H1 (cell line): ENCODE results near the gene C2orf42. TPM values are rescaled to one million over a fixed set of nuclear protein-coding genes. Genes with fewer than 3 reads are reported as not detected.

Experiments
- CTCF ChIA-PET: fragments of 300-600 bp; sonication (Branson Sonifier 250); formaldehyde crosslinking; loops from one replicate; lab custom pipeline; 2021; ENCODE audit not compliant: partially characterized antibody; lab: Charles Lee
- POLR2A ChIA-PET: fragments of 300-600 bp; sonication (Branson Sonifier 250); formaldehyde crosslinking; loops from one replicate; lab custom pipeline; 2021; ENCODE audit warnings: inconsistent platforms; ENCODE audit not compliant: partially characterized antibody; lab: Charles Lee
- DNase-seq, 2 experiments: peaks; one replicate each; pipeline versions ENCODE4 v3.0.0 to v3.0.0-alpha.2; 2010 to 2022; ENCODE audit warnings: low spot score in 2 of 2, low read depth in 1 of 2, mixed read lengths in 1 of 2
- FAIRE-seq: peaks from 2 replicates; lab custom pipeline; 2011; peaks lifted over from hg19 to GRCh38; lab: Jason Lieb, UNC
- H2AFZ ChIP-seq: 2 replicates; pipeline ENCODE4 v1.8.1; 2012; ENCODE audit warnings: low read length, inconsistent platforms
- H2AK5ac ChIP-seq: 2 replicates; pipeline ENCODE4 v1.6.1; 2013; ENCODE audit warnings: low read depth, low read length
- H2BK120ac ChIP-seq: replicated peaks from 2 replicates; pipeline ENCODE3; 2013; ENCODE audit warnings: low read depth, low read length, inconsistent platforms
- H2BK12ac ChIP-seq: 2 replicates; pipeline ENCODE4 v1.6.1; 2013; ENCODE audit warnings: low read depth, low read length
- H2BK15ac ChIP-seq: 2 replicates; pipeline ENCODE4 v1.6.1; 2013; ENCODE audit warnings: low read length
- H2BK20ac ChIP-seq: 2 replicates; pipeline ENCODE4 v1.6.1; 2013; ENCODE audit warnings: low read length
- H2BK5ac ChIP-seq: 2 replicates; pipeline ENCODE4 v1.6.1; 2013; ENCODE audit warnings: low read depth, low read length
- H3K14ac ChIP-seq: 2 replicates; pipeline ENCODE4 v1.6.1; 2013; ENCODE audit warnings: inconsistent platforms; ENCODE audit not compliant: insufficient read length
- H3K18ac ChIP-seq: 2 replicates; pipeline ENCODE4 v1.6.1; 2013; ENCODE audit warnings: low read length; ENCODE audit errors: extremely low read depth
- H3K23ac ChIP-seq: 2 replicates; pipeline ENCODE4 v1.6.1; 2013; ENCODE audit warnings: inconsistent platforms; ENCODE audit not compliant: insufficient read length
- H3K23me2 ChIP-seq: 2 replicates; pipeline ENCODE4 v1.6.1; 2013; ENCODE audit warnings: low read depth, low read length
- H3K27ac ChIP-seq: 2 replicates; pipeline ENCODE4 v1.6.1; 2011; ENCODE audit warnings: low read depth, low read length, inconsistent platforms
- H3K27me3 ChIP-seq, 4 experiments: replicated peaks in 1 of 4; 1 replicate in 1 of 4; 2 replicates in 3 of 4; pipeline versions ENCODE4 v1.6.1 to v1.8.1; 2011 to 2013; ENCODE audit warnings: low read length in 3 of 4, mild to moderate bottlenecking in 3 of 4, inconsistent platforms in 2 of 4, mixed read lengths in 2 of 4, moderate library complexity in 1 of 4; ENCODE audit not compliant: control insufficient read depth in 3 of 4, insufficient read depth in 3 of 4; ENCODE audit errors: extremely low read depth in 1 of 4
- H3K36me3 ChIP-seq, 4 experiments: 2 replicates each; pipeline versions ENCODE4 v1.6.1 to v1.8.1; 2011 to 2013; ENCODE audit warnings: mild to moderate bottlenecking in 4 of 4, low read length in 3 of 4, moderate library complexity in 2 of 4, control low read depth in 1 of 4, inconsistent platforms in 1 of 4; ENCODE audit not compliant: insufficient read depth in 4 of 4, control insufficient read depth in 2 of 4
- H3K4ac ChIP-seq: replicated peaks from 2 replicates; pipeline ENCODE3; 2013; ENCODE audit warnings: low read length, low read depth, mixed read lengths, inconsistent platforms; ENCODE audit not compliant: insufficient read length
- H3K4me1 ChIP-seq, 4 experiments: replicated peaks in 1 of 4; 1 replicate in 1 of 4; 2 replicates in 3 of 4; pipeline versions ENCODE4 v1.6.1 to v1.8.1; 2011 to 2013; ENCODE audit warnings: low read length in 3 of 4, inconsistent platforms in 2 of 4, mixed read lengths in 1 of 4; ENCODE audit not compliant: insufficient read depth in 4 of 4, control insufficient read depth in 3 of 4
- H3K4me2 ChIP-seq, 2 experiments: 2 replicates each; pipeline versions ENCODE4 v1.6.1 to v1.8.1; 2011 to 2013; ENCODE audit warnings: low read depth in 2 of 2, low read length in 2 of 2, control low read depth in 1 of 2, inconsistent platforms in 1 of 2, mild to moderate bottlenecking in 1 of 2; ENCODE audit not compliant: insufficient read depth in 1 of 2
- H3K4me3 ChIP-seq, 4 experiments: fragments of 200-600, 300-600 bp in 1 of 4; sonication (generic), shearing (Covaris generic), sonication (Bioruptor Twin) in 1 of 4; 2 replicates each; pipeline versions ENCODE4 v1.5.1 to v1.8.1; 2011 to 2016; ENCODE audit warnings: low read length in 4 of 4, low read depth in 3 of 4, control low read depth in 2 of 4, inconsistent platforms in 2 of 4, mild to moderate bottlenecking in 2 of 4, mixed read lengths in 1 of 4, moderate library complexity in 1 of 4; ENCODE audit not compliant: insufficient read depth in 2 of 4; ENCODE audit errors: extremely low read depth in 1 of 4
- H3K56ac ChIP-seq: replicated peaks from 2 replicates; pipeline ENCODE3; 2013; ENCODE audit warnings: low read depth, mild to moderate bottlenecking, mixed read lengths, low read length, inconsistent platforms; ENCODE audit not compliant: insufficient read length
- H3K79me1 ChIP-seq: 2 replicates; pipeline ENCODE4 v1.6.1; 2013; ENCODE audit warnings: low read depth, low read length, control low read depth
- H3K79me2 ChIP-seq, 2 experiments: 2 replicates each; pipeline versions ENCODE4 v1.6.1 to v1.8.1; 2012 to 2013; ENCODE audit warnings: low read length in 2 of 2, mild to moderate bottlenecking in 2 of 2, inconsistent platforms in 1 of 2; ENCODE audit not compliant: insufficient read depth in 2 of 2, control insufficient read depth in 1 of 2
- H3K9ac ChIP-seq, 4 experiments: replicated peaks in 1 of 4; 1 replicate in 1 of 4; 2 replicates in 3 of 4; pipeline versions ENCODE4 v1.6.1 to v1.8.1; 2011 to 2013; ENCODE audit warnings: low read depth in 3 of 4, low read length in 3 of 4, control low read depth in 2 of 4, mild to moderate bottlenecking in 2 of 4, moderate library complexity in 2 of 4, inconsistent platforms in 1 of 4; ENCODE audit errors: extremely low read depth in 1 of 4
- H3K9me3 ChIP-seq, 2 experiments: 2 replicates each; pipeline versions ENCODE4 v1.6.1 to v1.8.1; 2012 to 2013; ENCODE audit warnings: mild to moderate bottlenecking in 2 of 2, moderate library complexity in 2 of 2, control low read depth in 1 of 2, inconsistent platforms in 1 of 2, low read depth in 1 of 2, low read length in 1 of 2, mixed read lengths in 1 of 2; ENCODE audit not compliant: insufficient read depth in 2 of 2
- H4K20me1 ChIP-seq, 2 experiments: replicated peaks in 1 of 2; 2 replicates each; pipeline versions ENCODE3 to v1.8.1; 2011 to 2013; ENCODE audit warnings: inconsistent platforms in 2 of 2, low read length in 2 of 2, mild to moderate bottlenecking in 1 of 2; ENCODE audit not compliant: insufficient read depth in 2 of 2, control insufficient read depth in 1 of 2
- H4K5ac ChIP-seq: 2 replicates; pipeline ENCODE4 v1.6.1; 2013; ENCODE audit warnings: low read length, low read depth, mixed read lengths, inconsistent platforms; ENCODE audit not compliant: insufficient read length
- H4K8ac ChIP-seq: 2 replicates; pipeline ENCODE4 v1.8.0; 2013; ENCODE audit warnings: mild to moderate bottlenecking, moderate library complexity, low read length, inconsistent platforms; ENCODE audit not compliant: insufficient read depth; ENCODE audit errors: extremely low read depth
- H4K91ac ChIP-seq: replicated peaks from 2 replicates; pipeline ENCODE3; 2013; ENCODE audit warnings: low read length, mixed read lengths, inconsistent platforms; ENCODE audit not compliant: insufficient read length
- ASH2L ChIP-seq: fragments of 200-600, 300-600 bp; sonication (generic); IDR thresholded peaks from one replicate; pipeline ENCODE4 v1.7.1; 2017; ENCODE audit warnings: low read length
- BACH1 ChIP-seq: IDR thresholded peaks from 2 replicates; pipeline ENCODE4 v1.6.1; 2012; ENCODE audit warnings: low read length, improper control_type of control experiment
- CHD1 ChIP-seq: IDR thresholded peaks from 2 replicates; pipeline ENCODE4 v1.6.1; 2012; ENCODE audit warnings: low read depth, low read length, improper control_type of control experiment
- EP300 ChIP-seq, 2 experiments: IDR thresholded peaks; 1 replicate in 1 of 2; 2 replicates in 1 of 2; pipeline ENCODE4 v1.6.1; 2011 to 2012; ENCODE audit warnings: low read depth in 2 of 2, low read length in 2 of 2, mild to moderate bottlenecking in 2 of 2, borderline replicate concordance in 1 of 2, inconsistent platforms in 1 of 2, moderate library complexity in 1 of 2
- EZH2 ChIP-seq: fragments of 200-600 bp; sonication (generic); IDR thresholded peaks from 2 replicates; pipeline ENCODE4 v1.7.1; 2012; ENCODE audit warnings: low read depth, mild to moderate bottlenecking, moderate library complexity, low read length, inconsistent platforms; ENCODE audit not compliant: severe bottlenecking
- GABPA ChIP-seq: IDR thresholded peaks from 2 replicates; pipeline ENCODE4 v1.6.1; 2011; ENCODE audit warnings: mild to moderate bottlenecking, low read length, moderate library complexity, borderline replicate concordance; ENCODE audit not compliant: insufficient read depth
- KDM1A ChIP-seq: fragments of 200-600, 300-600 bp; sonication (generic); IDR thresholded peaks from 2 replicates; pipeline ENCODE4 v1.7.1; 2016; ENCODE audit warnings: mild to moderate bottlenecking, low read length, borderline replicate concordance
- KDM5A ChIP-seq: fragments of 200-600 bp; IDR thresholded peaks from 2 replicates; pipeline ENCODE4 v1.7.1; 2012; ENCODE audit warnings: mild to moderate bottlenecking, low read length, inconsistent platforms, mixed read lengths
- RFX5 ChIP-seq: IDR thresholded peaks from 2 replicates; pipeline ENCODE4 v1.6.1; 2011; ENCODE audit warnings: low read depth, low read length, improper control_type of control experiment, borderline replicate concordance
- SIN3A ChIP-seq, 2 experiments: IDR thresholded peaks in 1 of 2; conservative IDR thresholded peaks in 1 of 2; 2 replicates each; pipeline ENCODE4 v1.6.1; 2011 to 2012; ENCODE audit warnings: low read length in 2 of 2, improper control_type of control experiment in 1 of 2, low read depth in 1 of 2, mild to moderate bottlenecking in 1 of 2
- SIX5 ChIP-seq: IDR thresholded peaks from 2 replicates; pipeline ENCODE4 v1.6.1; 2011; ENCODE audit warnings: mild to moderate bottlenecking, low read depth, low read length
- WGBS, 2 experiments: shearing (Covaris generic) in 1 of 2; methylation state at CpG; one replicate each; pipeline versions ENCODE4 v1.1.6 to v1.1.7; 2013 to 2015; ENCODE audit warnings: low lambda C conversion rate in 2 of 2, mixed read lengths in 2 of 2, inconsistent platforms in 1 of 2, low coverage in 1 of 2, missing lambda C conversion rate in 1 of 2; ENCODE audit not compliant: insufficient replicate concordance in 2 of 2, insufficient coverage in 1 of 2, insufficient read length in 1 of 2; ENCODE audit errors: extremely low coverage in 1 of 2, missing lambda C conversion rate in 1 of 2; 5-methylcytosine and 5-hydroxymethylcytosine counted together
- polyA plus RNA-seq, 7 experiments: library from polyadenylated mRNA; depleted of rRNA in 3 of 7; stranded (reverse) in 5 of 7; unstranded in 2 of 7; fragments of >200 nt in 5 of 7; fragments of 200-250 nt in 2 of 7; gene quantifications; 1 replicate in 5 of 7; 2 replicates in 1 of 7; 4 replicates in 1 of 7; pipeline versions ENCODE4 v1.2.1 to v1.2.3, GENCODE V29; 2011 to 2013; ENCODE audit warnings: missing spikeins in 2 of 7, mixed read lengths in 2 of 7
- total RNA-seq: library from RNA; stranded (reverse); fragmentation: NEBNext Ultra II Directional; extraction: Animal tissue kit (Norgen Biotek cat#: 25700); gene quantifications from 2 replicates; pipeline ENCODE4 v1.2.1, GENCODE V29; 2021

C2orf42 gene
- total and polyA plus RNA-seq, 2 of the 8 experiments (the other 6 are each of a cell fraction or from before 2014, with no cell fraction given) = 3.9 to 10.7 TPM

GRCh38 chr2:70188460-70188859 is 2.4 kb downstream of the C2orf42 start:
- ChIA-PET CTCF (interaction anchor here (1.0 kb wide), 1 partner anchor 113 kb away, joined by 3 read pairs; the partner anchor contains the start of gene FAM136A), POLR2A (interaction anchor here (1.5 to 1.7 kb wide), 2 partner anchors 16 to 25 kb away, joined by 4 read pairs; no protein-coding TSS in a partner anchor)
- H3K27ac ChIP-seq = no peak overlapping the region
- no peaks in the 10 kb centered on the region for H3K79me1 ChIP-seq
- WGBS, 2 experiments = 95% methylated on average over 5 of the region's 5 CpGs; no CpG with 5 or more reads in 1 of the 2 experiments
- no peak overlapping the region for H2AK5ac ChIP-seq
- H4K5ac ChIP-seq = no peak overlapping the region
- no peak overlapping the region for H4K91ac ChIP-seq
- H3K4me2 ChIP-seq = no peak overlapping the region
- no peak overlapping the region for H3K56ac ChIP-seq
- no peak overlapping the region for H3K4me3 ChIP-seq
- FAIRE-seq = no peak
- H3K9ac ChIP-seq = no peak overlapping the region
- H3K18ac ChIP-seq = no peak overlapping the region
- no peak overlapping the region for H2BK5ac ChIP-seq
- no peak overlapping the region for H2BK12ac ChIP-seq
- H3K23me2 ChIP-seq = peaks cover 5% of the 10 kb centered on the region; the same call in 1 of the 2 replicates
- no peaks in the 10 kb centered on the region for H4K20me1 ChIP-seq
- H3K9me3 ChIP-seq = no peaks in the 10 kb centered on the region
- no peak overlapping the region for H4K8ac ChIP-seq
- TF ChIP-seq RFX5 = no peak
- no peak for TF ChIP-seq GABPA
- TF ChIP-seq EP300 (IDR thresholded peaks at IDR 0.05; ENCODE audit: borderline replicate concordance in 1 of 2, low read depth in 2 of 2, low read length in 2 of 2) = no peak
- TF ChIP-seq ASH2L = no peak
- no peak for TF ChIP-seq EZH2
- TF ChIP-seq SIX5 = no peak
- no peak for TF ChIP-seq CHD1
- no peak for TF ChIP-seq SIN3A (conservative IDR thresholded peaks at IDR 0.05 in 1 of 2, IDR thresholded peaks at IDR 0.05 in 1 of 2; ENCODE audit: low read depth in 1 of 2, low read length in 2 of 2)
- TF ChIP-seq KDM1A = no peak
- no peak for TF ChIP-seq KDM5A
- no peak for TF ChIP-seq BACH1
- DNase-seq = no peak
- no peak overlapping the region for H3K4ac ChIP-seq
- H2BK15ac ChIP-seq = no peak overlapping the region
- H2BK120ac ChIP-seq = no peak overlapping the region
- no peaks in the 10 kb centered on the region for H3K36me3 ChIP-seq
- H2BK20ac ChIP-seq = no peak overlapping the region
- no peaks in the 10 kb centered on the region for H3K4me1 ChIP-seq
- no peak overlapping the region for H3K14ac ChIP-seq
- no peaks in the 10 kb centered on the region for H3K27me3 ChIP-seq
- H3K23ac ChIP-seq = no peak overlapping the region
- no peaks in the 10 kb centered on the region for H3K79me2 ChIP-seq
- no peak overlapping the region for H2AFZ ChIP-seq
